Memory B cell (primary cell): ENCODE data around the gene SEC24D.

Experiments
- ATAC-seq: fragments of 150-1000 bp; cut with Tn5 transposase; 2 replicates; pipeline ENCODE4 v1.10.0; 2021; ENCODE audit warnings: low read depth, mild to moderate bottlenecking, moderate library complexity
- DNase-seq, 2 donors: peaks; one replicate each; pipeline ENCODE4 v3.0.0; 2022; ENCODE audit warnings: low spot score in 2 of 2
- H3K27ac Mint-ChIP-seq: one replicate; pipeline ENCODE4 v1.8.0; 2022; ENCODE audit warnings: mild to moderate bottlenecking, moderate library complexity, mixed read lengths
- H3K27me3 Mint-ChIP-seq: one replicate; pipeline ENCODE4 v1.8.0; 2022; ENCODE audit warnings: mixed read lengths
- H3K36me3 Mint-ChIP-seq: one replicate; pipeline ENCODE4 v1.8.0; 2022; ENCODE audit warnings: mild to moderate bottlenecking, mixed read lengths
- H3K4me1 Mint-ChIP-seq: one replicate; pipeline ENCODE4 v1.8.0; 2022; ENCODE audit warnings: mixed read lengths
- H3K4me3 Mint-ChIP-seq: one replicate; pipeline ENCODE4 v1.8.0; 2022; ENCODE audit warnings: mild to moderate bottlenecking, moderate library complexity, mixed read lengths
- H3K9me3 Mint-ChIP-seq: one replicate; pipeline ENCODE4 v1.8.0; 2022; ENCODE audit warnings: mixed read lengths

The SEC24D gene

DNA sequence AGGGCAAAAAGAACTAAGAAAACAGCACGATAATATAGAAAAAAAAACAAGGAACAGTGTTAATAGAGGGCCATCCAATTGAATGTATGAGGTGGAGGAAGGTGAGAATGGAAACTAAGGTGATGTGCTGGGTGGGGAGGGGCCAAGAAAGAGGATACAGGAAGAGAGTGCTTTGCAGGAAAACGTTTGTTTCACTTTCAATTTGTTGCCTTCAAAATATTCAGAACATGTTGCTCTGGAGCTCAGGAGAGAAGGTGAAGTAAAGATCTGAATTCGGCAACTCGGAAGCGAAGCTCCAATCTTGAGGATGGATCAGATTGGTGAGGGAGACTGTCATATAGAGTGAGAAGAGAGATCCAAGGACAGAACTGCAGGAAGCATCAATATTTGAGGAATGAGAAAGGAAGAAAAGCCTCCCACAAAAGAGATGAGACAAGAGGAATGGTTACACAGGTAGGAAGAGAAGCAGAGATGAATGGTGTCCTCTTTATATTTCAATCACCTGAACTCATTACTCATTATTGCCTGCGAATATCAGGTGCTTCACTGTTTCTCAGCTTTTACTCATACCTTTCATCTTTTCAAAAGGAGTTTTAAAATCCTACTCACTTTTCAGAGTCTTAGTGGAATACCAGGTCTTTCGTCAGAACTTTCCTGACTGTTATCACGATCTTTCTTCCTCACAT is 14.7 kb upstream of the SEC24D start:
- Mint-ChIP-seq H3K4me1 (peaks cover 15% of the 10 kb centered on the region), H3K9me3 (no peaks in the 10 kb centered on the region), H3K27ac (peak overlapping the region; percentile 92), H3K36me3 (peaks cover 2% of the 10 kb centered on the region), H3K4me3 (peak overlapping the region; percentile 95), H3K27me3 (peaks cover 3% of the 10 kb centered on the region)
- DNase-seq (peak in 1 of 2 donors; percentile 14), ATAC-seq (peak; percentile 95)

DNA sequence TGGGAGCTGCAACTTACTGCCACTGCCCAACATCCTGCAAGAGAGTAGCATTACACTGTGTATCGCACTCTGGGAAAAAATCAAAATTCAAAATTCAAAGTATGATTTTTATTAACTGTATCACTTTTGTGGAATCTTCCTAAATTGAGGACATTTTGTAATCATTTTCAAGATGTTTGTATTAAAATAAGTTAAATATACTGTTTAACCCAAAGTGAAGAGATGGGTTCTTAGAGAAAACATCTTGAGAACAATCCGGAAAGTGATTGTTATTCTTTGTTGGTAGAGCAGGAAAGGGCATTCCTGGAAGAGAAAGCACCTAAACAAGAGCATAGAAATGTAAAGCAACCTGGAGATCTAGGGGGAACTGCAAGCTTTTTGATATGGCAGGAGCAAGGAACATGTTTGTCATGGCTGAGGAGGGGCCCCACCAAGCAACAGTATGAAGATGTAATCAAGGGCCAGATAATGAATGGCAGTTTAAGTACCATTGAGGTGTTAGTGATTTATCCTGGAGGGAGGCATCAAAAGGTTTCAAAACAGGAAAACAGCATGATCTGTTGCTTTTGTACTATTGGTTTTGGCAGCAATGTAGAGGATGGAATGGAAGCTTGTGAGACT is 14.1 kb upstream of the SEC24D start:
- ATAC-seq (no peak), DNase-seq (no peak)
- Mint-ChIP-seq H3K4me3 (peak overlapping the region; percentile 95), H3K27ac (peak overlapping the region; percentile 92), H3K27me3 (peaks cover 3% of the 10 kb centered on the region), H3K9me3 (no peaks in the 10 kb centered on the region), H3K4me1 (peaks cover 15% of the 10 kb centered on the region), H3K36me3 (peaks cover 2% of the 10 kb centered on the region)

DNA sequence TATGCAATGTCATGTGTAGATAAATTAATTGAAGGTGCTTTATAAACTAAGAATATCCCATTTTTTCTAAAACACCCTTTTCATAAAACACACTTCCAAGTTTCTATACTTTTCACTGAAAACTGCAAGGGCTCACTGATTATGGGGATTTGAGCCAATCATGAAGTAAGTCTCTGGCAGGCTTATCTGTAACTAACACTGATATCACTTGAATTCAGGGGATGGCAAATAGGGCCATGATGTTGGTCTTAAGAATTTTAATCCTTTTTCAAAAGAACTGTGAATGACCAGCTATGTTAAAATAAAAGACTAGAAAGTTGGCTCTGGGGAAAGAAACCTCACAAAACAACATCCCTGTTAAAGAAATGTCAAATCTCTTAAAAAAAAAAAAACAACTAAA is 13.0 kb upstream of the SEC24D start:
- H3K4me1 Mint-ChIP-seq = peaks cover 15% of the 10 kb centered on the region
- no peak for ATAC-seq
- no peaks in the 10 kb centered on the region for H3K9me3 Mint-ChIP-seq
- peaks cover 3% of the 10 kb centered on the region for H3K27me3 Mint-ChIP-seq
- DNase-seq = no peak
- no peak overlapping the region for H3K27ac Mint-ChIP-seq
- H3K4me3 Mint-ChIP-seq = no peak overlapping the region
- H3K36me3 Mint-ChIP-seq = peaks cover 2% of the 10 kb centered on the region

GRCh38 chr4:118848242-118848641 is 12.3 kb upstream of the SEC24D start:
- no peak for ATAC-seq
- no peaks in the 10 kb centered on the region for H3K9me3 Mint-ChIP-seq

DNA sequence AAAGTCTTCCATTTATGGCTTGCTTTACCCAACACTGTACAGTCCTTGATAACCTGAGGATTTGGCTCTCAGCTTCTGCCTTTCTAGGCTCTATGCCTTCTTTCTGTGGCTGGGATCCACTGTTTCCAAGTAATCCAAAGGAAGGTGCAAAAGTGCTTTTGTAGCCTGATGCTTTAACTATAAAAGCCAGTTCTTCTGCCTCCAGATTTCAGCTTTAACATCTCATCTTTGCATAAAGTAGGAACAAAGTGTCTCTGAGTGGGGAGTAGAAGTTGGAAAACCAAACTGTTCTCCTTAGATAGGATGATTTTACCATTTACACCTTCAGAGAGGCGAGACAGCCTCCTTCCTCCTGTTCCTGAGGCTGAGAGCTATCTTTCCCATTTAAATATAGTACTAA is 11.1 kb upstream of the SEC24D start:
- ATAC-seq (no peak), DNase-seq (no peak)
- no peak overlapping the region for H3K27ac Mint-ChIP-seq
- no peaks in the 10 kb centered on the region for H3K9me3 Mint-ChIP-seq
- H3K36me3 Mint-ChIP-seq = peaks cover 2% of the 10 kb centered on the region
- peaks cover 10% of the 10 kb centered on the region for H3K4me1 Mint-ChIP-seq
- no peak overlapping the region for H3K4me3 Mint-ChIP-seq
- peaks cover 3% of the 10 kb centered on the region for H3K27me3 Mint-ChIP-seq

More at GRCh38 chr4:118848242-118848641, 12.3 kb upstream of the SEC24D start:
- Mint-ChIP-seq H3K27ac (no peak overlapping the region), H3K4me1 (peaks cover 15% of the 10 kb centered on the region), H3K27me3 (peaks cover 3% of the 10 kb centered on the region), H3K4me3 (no peak overlapping the region), H3K36me3 (peaks cover 2% of the 10 kb centered on the region)
- no peak for DNase-seq

DNA sequence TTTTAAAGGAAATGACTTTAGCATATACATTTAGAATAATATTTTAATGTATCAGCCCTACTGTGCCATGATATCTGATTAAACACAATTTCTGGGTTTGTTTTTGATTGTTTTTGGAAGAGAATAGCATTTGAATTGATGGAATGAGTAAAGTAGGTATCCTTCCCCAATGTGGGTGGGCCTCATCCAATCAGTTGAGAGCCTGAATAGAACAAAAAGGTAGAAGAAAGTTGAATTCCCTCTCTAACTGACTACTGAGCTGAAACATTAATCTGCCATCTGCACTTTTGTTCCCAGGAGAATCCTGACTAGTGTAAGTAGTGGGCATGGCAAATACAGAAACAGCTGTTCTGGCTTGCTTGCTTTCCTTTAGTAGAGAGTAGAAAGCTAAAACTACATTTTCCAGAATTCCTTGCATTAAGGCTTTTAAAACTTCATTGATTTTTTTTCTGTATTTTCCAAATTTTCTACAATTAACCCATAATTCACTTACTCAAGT is 9.7 kb upstream of the SEC24D start:
- no peak overlapping the region for H3K27ac Mint-ChIP-seq
- DNase-seq (no peak), ATAC-seq (no peak)
- no peaks in the 10 kb centered on the region for H3K9me3 Mint-ChIP-seq
- H3K36me3 Mint-ChIP-seq = peaks cover 1% of the 10 kb centered on the region
- H3K4me1 Mint-ChIP-seq = peaks cover 7% of the 10 kb centered on the region
- H3K4me3 Mint-ChIP-seq = no peak overlapping the region
- peaks cover 3% of the 10 kb centered on the region for H3K27me3 Mint-ChIP-seq

GRCh38 chr4:118843237-118843636 is 7.3 kb upstream of the SEC24D start:
- ATAC-seq (no peak), DNase-seq (no peak)
- H3K36me3 Mint-ChIP-seq = no peaks in the 10 kb centered on the region
- H3K4me1 Mint-ChIP-seq = no peaks in the 10 kb centered on the region
- H3K4me3 Mint-ChIP-seq = no peak overlapping the region
- H3K27ac Mint-ChIP-seq = no peak overlapping the region
- H3K27me3 Mint-ChIP-seq = peaks cover 4% of the 10 kb centered on the region
- no peaks in the 10 kb centered on the region for H3K9me3 Mint-ChIP-seq

- no peaks in the 10 kb centered on the region for H3K4me1 Mint-ChIP-seq
- H3K36me3 Mint-ChIP-seq = no peaks in the 10 kb centered on the region
- H3K9me3 Mint-ChIP-seq = no peaks in the 10 kb centered on the region
- peaks cover 2% of the 10 kb centered on the region for H3K27me3 Mint-ChIP-seq
- ATAC-seq (no peak), DNase-seq (no peak)
- no peak overlapping the region for H3K4me3 Mint-ChIP-seq
- H3K27ac Mint-ChIP-seq = no peak overlapping the region
Observed at GRCh38 chr4:118842055-118842454, 6.1 kb upstream of the SEC24D start.

DNA sequence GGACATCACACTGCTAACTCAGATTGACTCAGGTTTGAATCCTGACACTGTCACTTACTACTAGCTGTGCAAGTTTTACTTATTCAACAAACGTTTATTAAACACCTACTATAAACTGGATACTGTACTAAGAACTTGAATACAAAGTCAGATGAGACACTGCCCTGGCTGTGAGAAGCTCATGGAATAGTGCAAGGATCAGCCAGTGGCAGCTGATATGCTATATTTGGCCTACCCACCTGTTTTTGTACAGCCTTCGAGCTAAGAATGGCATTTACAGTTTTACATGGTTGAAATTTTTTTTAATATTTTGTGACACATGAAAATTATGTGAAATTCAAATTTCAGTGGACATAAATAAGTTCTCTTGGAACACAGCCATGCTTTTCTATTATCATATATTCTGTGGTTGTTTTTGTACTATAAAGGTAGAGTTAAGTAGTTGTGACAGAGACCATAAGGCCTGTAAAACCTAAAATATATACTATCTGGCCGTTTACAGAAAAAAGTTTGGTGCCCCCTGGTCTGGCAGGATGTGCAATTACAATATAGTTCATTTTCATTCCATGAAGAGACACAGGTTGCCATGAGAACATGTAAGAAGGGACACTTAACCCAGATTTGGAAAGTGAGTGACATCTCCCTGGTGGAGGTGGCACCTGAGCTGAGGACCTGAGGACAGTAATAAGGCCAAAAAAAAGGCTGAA is 3.4 kb upstream of the SEC24D start:
- Mint-ChIP-seq H3K27ac (no peak overlapping the region), H3K27me3 (peaks cover 2% of the 10 kb centered on the region), H3K4me3 (no peak overlapping the region)

GRCh38 chr4:118837121-118837507 is 1.2 kb upstream of the SEC24D start:
- Mint-ChIP-seq H3K4me1 (peaks cover 15% of the 10 kb centered on the region), H3K27me3 (peaks cover 2% of the 10 kb centered on the region), H3K4me3 (no peak overlapping the region), H3K36me3 (peaks cover 6% of the 10 kb centered on the region), H3K9me3 (no peaks in the 10 kb centered on the region), H3K27ac (peak overlapping the region; percentile 99)
- ATAC-seq (no peak), DNase-seq (no peak)

More for the DNA sequence above, 3.4 kb upstream of the SEC24D start:
- Mint-ChIP-seq H3K4me1 (peaks cover 10% of the 10 kb centered on the region), H3K36me3 (peaks cover 2% of the 10 kb centered on the region), H3K9me3 (no peaks in the 10 kb centered on the region)
- DNase-seq (no peak), ATAC-seq (no peak)

DNA sequence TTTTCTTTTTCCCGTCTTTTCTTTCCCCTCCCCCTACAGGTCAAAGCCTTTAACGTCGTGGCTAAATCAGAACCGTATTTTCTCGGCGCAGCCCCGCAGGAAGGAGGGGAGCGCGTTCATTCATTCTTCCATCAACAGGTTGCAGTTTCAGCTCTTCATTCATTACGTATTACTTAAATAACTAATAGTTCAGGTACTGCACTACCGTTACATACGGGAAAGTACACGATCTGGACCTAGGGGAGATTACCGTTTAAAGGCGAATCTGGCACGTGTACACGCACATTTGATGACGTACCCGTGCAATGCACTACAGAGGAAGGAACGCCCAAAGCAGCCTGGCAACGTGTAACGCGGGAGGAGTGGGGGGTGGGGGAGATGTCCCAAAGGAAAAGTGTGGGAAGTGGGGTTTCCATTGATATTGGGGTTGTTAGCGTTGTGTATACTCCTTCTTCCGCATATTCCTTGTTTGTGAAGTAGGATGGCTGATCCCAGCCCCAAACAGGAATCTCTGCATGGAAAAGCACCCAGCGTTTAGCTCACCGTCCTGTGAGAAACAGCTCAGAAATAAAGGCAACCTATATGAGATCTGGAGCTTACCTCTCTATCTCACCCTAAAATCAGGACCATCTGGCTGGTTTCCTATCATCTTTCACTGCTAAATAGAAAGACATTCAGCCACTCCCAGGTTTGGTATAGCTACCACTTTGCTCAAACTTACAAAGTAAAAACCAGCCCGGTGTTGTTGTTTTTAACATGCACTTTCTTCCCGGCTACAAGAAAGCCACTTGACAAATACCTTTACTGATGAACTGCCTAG is 585 bp upstream of the SEC24D start:
- Mint-ChIP-seq H3K27ac (peak overlapping the region; percentile 99), H3K27me3 (peaks cover 2% of the 10 kb centered on the region), H3K4me3 (peak overlapping the region; percentile 100), H3K36me3 (peaks cover 9% of the 10 kb centered on the region), H3K9me3 (no peaks in the 10 kb centered on the region), H3K4me1 (peaks cover 16% of the 10 kb centered on the region)
- ATAC-seq = peak; percentile 74
- DNase-seq = peak in 1 of 2 donors; percentile 47

- DNase-seq = peak; percentile 10 to 24
- peaks cover under 1% of the 10 kb centered on the region for H3K27me3 Mint-ChIP-seq
- H3K27ac Mint-ChIP-seq = peak overlapping the region; percentile 99
- peaks cover 19% of the 10 kb centered on the region for H3K4me1 Mint-ChIP-seq
- peaks cover 13% of the 10 kb centered on the region for H3K36me3 Mint-ChIP-seq
- peak overlapping the region; percentile 100 for H3K4me3 Mint-ChIP-seq
- no peaks in the 10 kb centered on the region for H3K9me3 Mint-ChIP-seq
- peak; percentile 34 for ATAC-seq
Observed at GRCh38 chr4:118834960-118835569, 861 bp downstream of the SEC24D start.

DNA sequence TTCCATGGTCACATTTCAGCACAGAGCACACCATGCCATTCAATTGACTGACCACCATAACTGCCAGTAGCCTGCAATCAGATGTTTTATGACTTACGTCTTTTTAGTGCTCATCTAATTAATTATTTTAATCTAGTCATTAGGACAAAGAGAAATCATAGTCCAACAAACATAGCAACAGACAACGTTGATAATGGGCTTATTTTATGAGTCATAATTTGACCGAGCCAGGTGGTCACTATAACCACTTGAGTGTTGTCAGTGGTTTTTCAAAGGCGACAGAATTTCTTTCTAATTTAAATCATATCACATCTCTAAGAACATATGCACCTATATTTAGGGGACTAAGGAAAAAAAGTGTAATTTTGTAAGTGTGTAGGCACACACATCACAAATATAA is 1.9 kb downstream of the SEC24D start:
- H3K27ac Mint-ChIP-seq = no peak overlapping the region
- ATAC-seq (no peak), DNase-seq (no peak)
- peaks cover 17% of the 10 kb centered on the region for H3K36me3 Mint-ChIP-seq
- no peaks in the 10 kb centered on the region for H3K9me3 Mint-ChIP-seq
- H3K4me3 Mint-ChIP-seq = no peak overlapping the region
- H3K4me1 Mint-ChIP-seq = peaks cover 19% of the 10 kb centered on the region
- H3K27me3 Mint-ChIP-seq = no peaks in the 10 kb centered on the region
